GM12878 (cell line): ENCODE results near the gene POU2AF1. TPM values are rescaled to one million over a fixed set of nuclear protein-coding genes. Genes with fewer than 3 reads are reported as not detected.

Source experiments
- ATAC-seq: fragments of 200-7000 bp; cut with Tn5 transposase; 3 replicates; pipeline ENCODE4 v1.9.1; 2020; ENCODE audit warnings: mild to moderate bottlenecking, moderate library complexity
- BruUV-seq: library from RNA; stranded (reverse); fragments of 400-500 nt; replicated peaks from 2 replicates; lab custom pipeline; 2021; lab: Mats Ljungman, UMichigan
- CTCF ChIA-PET: fragments of 300-600 bp; sonication (Branson Sonifier 250); formaldehyde crosslinking; extraction: SDS; loops from one replicate; lab custom pipeline; 2021; ENCODE audit warnings: inconsistent platforms; lab: Yijun Ruan, JAX
- POLR2A ChIA-PET: fragments of 350-600 bp; formaldehyde crosslinking; extraction: SDS; loops from one replicate; lab custom pipeline; 2021; ENCODE audit warnings: inconsistent platforms; lab: Charles Lee
- RAD21 ChIA-PET: fragments of 300-600 bp; sonication (Branson Sonifier 250); formaldehyde crosslinking; loops from one replicate; lab custom pipeline; 2023; ENCODE audit warnings: antibody characterized with exemption; ENCODE audit not compliant: unreplicated experiment; lab: Charles Lee
- SMC1A ChIA-PET: fragments of 300-600 bp; sonication (Branson Sonifier 250); formaldehyde crosslinking; loops from one replicate; lab custom pipeline; 2023; ENCODE audit not compliant: unreplicated experiment, uncharacterized antibody; lab: Charles Lee
- DNase-seq: peaks from one replicate; pipeline ENCODE4 v3.0.0-alpha.2; 2011; ENCODE audit warnings: low read depth, low spot score
- FAIRE-seq: peaks from 3 replicates; lab custom pipeline; 2011; peaks lifted over from hg19 to GRCh38; lab: Jason Lieb, UNC
- H2AFZ ChIP-seq: 2 replicates; pipeline ENCODE4 v1.6.0; 2011; ENCODE audit warnings: low read depth, low read length, control low read depth; ENCODE audit not compliant: control insufficient read depth
- H3K27ac ChIP-seq: 2 replicates; pipeline ENCODE4 v1.5.1; 2011; ENCODE audit warnings: control low read depth; ENCODE audit not compliant: control insufficient read depth, insufficient read depth
- H3K27me3 ChIP-seq, 2 experiments: replicated peaks in 1 of 2; 2 replicates each; pipeline versions ENCODE4 v1.6.0 to v1.6.1; 2011; ENCODE audit warnings: low read length in 1 of 2; ENCODE audit not compliant: control insufficient read depth in 2 of 2, insufficient read depth in 2 of 2
- H3K36me3 ChIP-seq, 2 experiments: 2 replicates each; pipeline ENCODE4 v1.5.1; 2011; ENCODE audit warnings: low read length in 1 of 2; ENCODE audit not compliant: control insufficient read depth in 2 of 2, insufficient read depth in 2 of 2
- H3K4me1 ChIP-seq: 2 replicates; pipeline ENCODE4 v1.6.1; 2011; ENCODE audit warnings: mild to moderate bottlenecking, low read length, moderate library complexity, mixed read lengths; ENCODE audit not compliant: control insufficient read depth, insufficient read depth
- H3K4me2 ChIP-seq: 2 replicates; pipeline ENCODE4 v1.6.0; 2011; ENCODE audit warnings: control low read depth; ENCODE audit not compliant: control insufficient read depth, insufficient read depth
- H3K4me3 ChIP-seq: fragments of 200-600 bp; sonication (generic); 2 replicates; pipeline ENCODE4 v1.5.1; 2016
- H3K79me2 ChIP-seq: 2 replicates; pipeline ENCODE4 v1.6.0; 2011; ENCODE audit warnings: low read length; ENCODE audit not compliant: control insufficient read depth, insufficient read depth
- H3K9ac ChIP-seq: 2 replicates; pipeline ENCODE4 v1.8.0; 2011; ENCODE audit warnings: low read length, control low read depth, mixed read lengths; ENCODE audit not compliant: control insufficient read depth, insufficient read depth
- H3K9me3 ChIP-seq: replicated peaks from 3 replicates; pipeline ENCODE4 v1.5.1; 2011; ENCODE audit warnings: mild to moderate bottlenecking, low read length; ENCODE audit not compliant: control insufficient read depth, insufficient read depth
- H4K20me1 ChIP-seq: 2 replicates; pipeline ENCODE4 v1.6.0; 2011; ENCODE audit not compliant: control insufficient read depth, insufficient read depth
- EGR1 ChIP-seq, 2 experiments: IDR thresholded peaks; 1 replicate in 1 of 2; 2 replicates in 1 of 2; pipeline ENCODE4 v1.6.1; 2011 to 2012; ENCODE audit warnings: low read depth in 2 of 2, low read length in 2 of 2, borderline replicate concordance in 1 of 2, mild to moderate bottlenecking in 1 of 2, moderate library complexity in 1 of 2
- FOS ChIP-seq: IDR thresholded peaks from 3 replicates; pipeline ENCODE4 v1.6.1; 2011; ENCODE audit warnings: borderline replicate concordance; ENCODE audit not compliant: insufficient read length; ENCODE audit errors: extremely low read depth
- JUNB ChIP-seq: IDR thresholded peaks from 2 replicates; pipeline ENCODE4 v1.6.1; 2016; ENCODE audit warnings: antibody characterized with exemption, mild to moderate bottlenecking
- SUPT20H ChIP-seq: IDR thresholded peaks from 2 replicates; pipeline ENCODE4 v1.6.1; 2011; ENCODE audit warnings: low read depth, mild to moderate bottlenecking, low read length, moderate library complexity, borderline replicate concordance; ENCODE audit not compliant: control insufficient read depth
- ZNF24 ChIP-seq: fragments of 450-650 bp; IDR thresholded peaks from 2 replicates; pipeline ENCODE4 v1.6.1; 2017; ENCODE audit warnings: antibody characterized with exemption, mild to moderate bottlenecking
- WGBS: methylation state at CpG from one replicate; pipeline ENCODE4 v1.1.6; 2016; ENCODE audit warnings: low lambda C conversion rate; ENCODE audit not compliant: insufficient replicate concordance, insufficient coverage; ENCODE audit errors: missing lambda C conversion rate; 5-methylcytosine and 5-hydroxymethylcytosine counted together
- in situ Hi-C: fragments of 300-500 bp; cut with MboI; formaldehyde crosslinking; loops from 9 replicates; pipeline ENCODE4 v1.14.3; 2018; ENCODE audit warnings: mixed read lengths
- intact Hi-C: fragments of 100-400 bp; cut with micrococcal nuclease; formaldehyde crosslinking; loops from one replicate; pipeline ENCODE4 v1.14.2; 2022; ENCODE audit not compliant: unreplicated experiment
- polyA plus RNA-seq, 11 experiments: library from polyadenylated mRNA; depleted of rRNA in 4 of 11; unstranded in 6 of 11; stranded (reverse) in 5 of 11; fragments of >200 nt; fragmentation: Nextera tagmentation in 4 of 11; fragmentation: Illumina TruSeq in 1 of 11; extraction: Ambion mirVana in 4 of 11; extraction: Trizol in 1 of 11; gene quantifications; 1 replicate in 1 of 11; 2 replicates in 10 of 11; pipeline versions ENCODE4 v1.2.1 to v1.2.3, GENCODE V29; 2011 to 2016; ENCODE audit warnings: inconsistent platforms in 2 of 11, missing spikeins in 2 of 11, low read depth in 1 of 11
- total RNA-seq, 4 experiments: library from RNA; depleted of rRNA in 3 of 4; stranded (reverse); fragments of >200 nt in 3 of 4; fragmentation: Illumina TruSeq in 1 of 4; extraction: Trizol in 1 of 4; gene quantifications; 2 replicates each; pipeline versions ENCODE4 v1.2.1 to v1.2.3, GENCODE V29; 2013 to 2021
- TF ChIP-seq, protein P1 (sequence below): IDR thresholded peaks from 2 replicates; pipeline ENCODE4 v1.6.1; 2011; ENCODE audit warnings: borderline replicate concordance, low read depth, mild to moderate bottlenecking, moderate library complexity, low read length; ENCODE audit not compliant: insufficient read depth, poor library complexity, severe bottlenecking
- TF ChIP-seq, protein P2 (sequence below): IDR thresholded peaks from 2 replicates; pipeline ENCODE4 v1.6.1; 2012; ENCODE audit warnings: low read depth, low read length, improper control_type of control experiment
- TF ChIP-seq, protein P3 (sequence below): IDR thresholded peaks from 2 replicates; pipeline ENCODE4 v1.6.1; 2012; ENCODE audit warnings: low read depth, low read length, improper control_type of control experiment
- TF ChIP-seq, protein P4 (sequence below), 3 experiments: IDR thresholded peaks in 2 of 3; conservative IDR thresholded peaks in 1 of 3; 2 replicates each; pipeline ENCODE4 v1.5.1; 2011; ENCODE audit warnings: low read depth in 3 of 3, low read length in 3 of 3, mild to moderate bottlenecking in 3 of 3, control low read depth in 2 of 3, moderate library complexity in 2 of 3, inconsistent platforms in 1 of 3, mixed read lengths in 1 of 3; ENCODE audit not compliant: control insufficient read depth in 2 of 3, insufficient read depth in 1 of 3; ENCODE audit errors: extremely low read depth in 1 of 3
- TF ChIP-seq, protein P5 (sequence below): IDR thresholded peaks from 2 replicates; pipeline ENCODE4 v1.6.1; 2012; ENCODE audit warnings: improper control_type of control experiment, low read depth, low read length; ENCODE audit not compliant: insufficient replicate concordance

The POU2AF1 gene
- total and polyA plus RNA-seq, 10 of the 15 experiments (the other 5 are each of a cell fraction or from before 2014, with no cell fraction given) = 13.1 to 169 (median 75.5) TPM

DNA sequence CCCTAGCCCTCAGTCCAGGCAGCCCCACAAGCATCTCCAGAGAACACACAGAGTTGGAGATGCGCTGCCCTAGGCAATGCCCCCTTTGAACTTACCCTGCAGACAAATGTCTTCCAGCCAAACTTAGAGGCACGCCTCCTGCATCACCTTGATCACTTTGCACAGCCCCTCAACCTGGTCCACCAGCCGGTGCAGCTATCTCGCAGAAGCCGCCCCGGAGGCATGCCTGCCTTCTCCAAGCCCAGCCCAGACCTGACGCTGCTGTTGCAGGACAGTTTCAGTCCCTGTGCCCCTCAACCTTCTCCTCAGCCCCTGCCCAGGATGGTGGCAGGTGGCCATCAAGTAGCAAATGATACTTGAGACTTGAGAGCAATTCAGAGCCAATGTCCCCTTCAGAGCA lies 16.7 kb upstream of the POU2AF1 start:
- H3K4me3 ChIP-seq = no peak overlapping the region
- BruUV-seq = no TSS peak
- no peak overlapping the region for H2AFZ ChIP-seq
- intact Hi-C loops (no loop called here), in situ Hi-C loops (no loop called here)
- H3K27ac ChIP-seq = no peak overlapping the region
- H3K9ac ChIP-seq = no peak overlapping the region
- no peak overlapping the region for H3K4me2 ChIP-seq
- H3K4me1 ChIP-seq = peaks cover 57% of the 10 kb centered on the region
- ATAC-seq (no peak), DNase-seq (no peak), FAIRE-seq (no peak)
- H3K9me3 ChIP-seq = no peaks in the 10 kb centered on the region
- H3K79me2 ChIP-seq = no peaks in the 10 kb centered on the region; the same call in 1 of the 2 replicates
- ChIA-PET SMC1A (interaction anchor here (1.4 kb wide), 1 partner anchor 22 kb away, joined by 6 read pairs; no protein-coding TSS in a partner anchor), RAD21 (interaction anchor here (6.3 kb wide), 1 partner anchor 22 kb away, joined by 29 read pairs; no protein-coding TSS in a partner anchor), CTCF (interaction anchor here (0.6 kb wide), 1 partner anchor 43 kb away, joined by 3 read pairs; no protein-coding TSS in a partner anchor), POLR2A (no interaction called here)
- H3K36me3 ChIP-seq = no peaks in the 10 kb centered on the region
- 96% methylated on average over 7 of the region's 7 CpGs for WGBS
- no peaks in the 10 kb centered on the region for H3K27me3 ChIP-seq
- no peaks in the 10 kb centered on the region for H4K20me1 ChIP-seq
- TF ChIP-seq ZNF24 (no peak), SUPT20H (no peak), FOS (no peak), EGR1 (IDR thresholded peaks at IDR 0.05; ENCODE audit: borderline replicate concordance in 1 of 2, low read depth in 2 of 2, low read length in 2 of 2) (no peak), JUNB (no peak)
- TF ChIP-seq, protein P1, sequence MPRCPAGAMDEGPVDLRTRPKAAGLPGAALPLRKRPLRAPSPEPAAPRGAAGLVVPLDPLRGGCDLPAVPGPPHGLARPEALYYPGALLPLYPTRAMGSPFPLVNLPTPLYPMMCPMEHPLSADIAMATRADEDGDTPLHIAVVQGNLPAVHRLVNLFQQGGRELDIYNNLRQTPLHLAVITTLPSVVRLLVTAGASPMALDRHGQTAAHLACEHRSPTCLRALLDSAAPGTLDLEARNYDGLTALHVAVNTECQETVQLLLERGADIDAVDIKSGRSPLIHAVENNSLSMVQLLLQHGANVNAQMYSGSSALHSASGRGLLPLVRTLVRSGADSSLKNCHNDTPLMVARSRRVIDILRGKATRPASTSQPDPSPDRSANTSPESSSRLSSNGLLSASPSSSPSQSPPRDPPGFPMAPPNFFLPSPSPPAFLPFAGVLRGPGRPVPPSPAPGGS = no peak
- TF ChIP-seq, protein P2, sequence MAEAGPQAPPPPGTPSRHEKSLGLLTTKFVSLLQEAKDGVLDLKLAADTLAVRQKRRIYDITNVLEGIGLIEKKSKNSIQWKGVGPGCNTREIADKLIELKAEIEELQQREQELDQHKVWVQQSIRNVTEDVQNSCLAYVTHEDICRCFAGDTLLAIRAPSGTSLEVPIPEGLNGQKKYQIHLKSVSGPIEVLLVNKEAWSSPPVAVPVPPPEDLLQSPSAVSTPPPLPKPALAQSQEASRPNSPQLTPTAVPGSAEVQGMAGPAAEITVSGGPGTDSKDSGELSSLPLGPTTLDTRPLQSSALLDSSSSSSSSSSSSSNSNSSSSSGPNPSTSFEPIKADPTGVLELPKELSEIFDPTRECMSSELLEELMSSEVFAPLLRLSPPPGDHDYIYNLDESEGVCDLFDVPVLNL = no peak
- TF ChIP-seq, protein P3, sequence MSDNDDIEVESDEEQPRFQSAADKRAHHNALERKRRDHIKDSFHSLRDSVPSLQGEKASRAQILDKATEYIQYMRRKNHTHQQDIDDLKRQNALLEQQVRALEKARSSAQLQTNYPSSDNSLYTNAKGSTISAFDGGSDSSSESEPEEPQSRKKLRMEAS = no peak
- TF ChIP-seq, protein P4, sequence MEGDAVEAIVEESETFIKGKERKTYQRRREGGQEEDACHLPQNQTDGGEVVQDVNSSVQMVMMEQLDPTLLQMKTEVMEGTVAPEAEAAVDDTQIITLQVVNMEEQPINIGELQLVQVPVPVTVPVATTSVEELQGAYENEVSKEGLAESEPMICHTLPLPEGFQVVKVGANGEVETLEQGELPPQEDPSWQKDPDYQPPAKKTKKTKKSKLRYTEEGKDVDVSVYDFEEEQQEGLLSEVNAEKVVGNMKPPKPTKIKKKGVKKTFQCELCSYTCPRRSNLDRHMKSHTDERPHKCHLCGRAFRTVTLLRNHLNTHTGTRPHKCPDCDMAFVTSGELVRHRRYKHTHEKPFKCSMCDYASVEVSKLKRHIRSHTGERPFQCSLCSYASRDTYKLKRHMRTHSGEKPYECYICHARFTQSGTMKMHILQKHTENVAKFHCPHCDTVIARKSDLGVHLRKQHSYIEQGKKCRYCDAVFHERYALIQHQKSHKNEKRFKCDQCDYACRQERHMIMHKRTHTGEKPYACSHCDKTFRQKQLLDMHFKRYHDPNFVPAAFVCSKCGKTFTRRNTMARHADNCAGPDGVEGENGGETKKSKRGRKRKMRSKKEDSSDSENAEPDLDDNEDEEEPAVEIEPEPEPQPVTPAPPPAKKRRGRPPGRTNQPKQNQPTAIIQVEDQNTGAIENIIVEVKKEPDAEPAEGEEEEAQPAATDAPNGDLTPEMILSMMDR (IDR thresholded peaks at IDR 0.05 in 2 of 3, conservative IDR thresholded peaks at IDR 0.05 in 1 of 3; ENCODE audit: control insufficient read depth in 2 of 3, extremely low read depth in 1 of 3, insufficient read depth in 1 of 3, low read depth in 3 of 3, low read length in 3 of 3) = no peak
- TF ChIP-seq, protein P5, sequence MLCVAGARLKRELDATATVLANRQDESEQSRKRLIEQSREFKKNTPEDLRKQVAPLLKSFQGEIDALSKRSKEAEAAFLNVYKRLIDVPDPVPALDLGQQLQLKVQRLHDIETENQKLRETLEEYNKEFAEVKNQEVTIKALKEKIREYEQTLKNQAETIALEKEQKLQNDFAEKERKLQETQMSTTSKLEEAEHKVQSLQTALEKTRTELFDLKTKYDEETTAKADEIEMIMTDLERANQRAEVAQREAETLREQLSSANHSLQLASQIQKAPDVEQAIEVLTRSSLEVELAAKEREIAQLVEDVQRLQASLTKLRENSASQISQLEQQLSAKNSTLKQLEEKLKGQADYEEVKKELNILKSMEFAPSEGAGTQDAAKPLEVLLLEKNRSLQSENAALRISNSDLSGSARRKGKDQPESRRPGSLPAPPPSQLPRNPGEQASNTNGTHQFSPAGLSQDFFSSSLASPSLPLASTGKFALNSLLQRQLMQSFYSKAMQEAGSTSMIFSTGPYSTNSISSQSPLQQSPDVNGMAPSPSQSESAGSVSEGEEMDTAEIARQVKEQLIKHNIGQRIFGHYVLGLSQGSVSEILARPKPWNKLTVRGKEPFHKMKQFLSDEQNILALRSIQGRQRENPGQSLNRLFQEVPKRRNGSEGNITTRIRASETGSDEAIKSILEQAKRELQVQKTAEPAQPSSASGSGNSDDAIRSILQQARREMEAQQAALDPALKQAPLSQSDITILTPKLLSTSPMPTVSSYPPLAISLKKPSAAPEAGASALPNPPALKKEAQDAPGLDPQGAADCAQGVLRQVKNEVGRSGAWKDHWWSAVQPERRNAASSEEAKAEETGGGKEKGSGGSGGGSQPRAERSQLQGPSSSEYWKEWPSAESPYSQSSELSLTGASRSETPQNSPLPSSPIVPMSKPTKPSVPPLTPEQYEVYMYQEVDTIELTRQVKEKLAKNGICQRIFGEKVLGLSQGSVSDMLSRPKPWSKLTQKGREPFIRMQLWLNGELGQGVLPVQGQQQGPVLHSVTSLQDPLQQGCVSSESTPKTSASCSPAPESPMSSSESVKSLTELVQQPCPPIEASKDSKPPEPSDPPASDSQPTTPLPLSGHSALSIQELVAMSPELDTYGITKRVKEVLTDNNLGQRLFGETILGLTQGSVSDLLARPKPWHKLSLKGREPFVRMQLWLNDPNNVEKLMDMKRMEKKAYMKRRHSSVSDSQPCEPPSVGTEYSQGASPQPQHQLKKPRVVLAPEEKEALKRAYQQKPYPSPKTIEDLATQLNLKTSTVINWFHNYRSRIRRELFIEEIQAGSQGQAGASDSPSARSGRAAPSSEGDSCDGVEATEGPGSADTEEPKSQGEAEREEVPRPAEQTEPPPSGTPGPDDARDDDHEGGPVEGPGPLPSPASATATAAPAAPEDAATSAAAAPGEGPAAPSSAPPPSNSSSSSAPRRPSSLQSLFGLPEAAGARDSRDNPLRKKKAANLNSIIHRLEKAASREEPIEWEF = no peak
